ENCODE measurements around the gene SRP68. TPM values are rescaled to one million over a fixed set of nuclear protein-coding genes. Genes with fewer than 3 reads are reported as not detected.

SRP68 gene
- polyA plus RNA-seq, 1 of the 3 experiments (the other 2 are of a cell fraction), result 76.8 TPM

- Histone ChIP-seq H3K4me3 (ENCODE audit: low read depth in 2 of 2, low read length in 1 of 2) (no peak overlapping the region), H3K9ac (no peak overlapping the region), H3K27ac (ENCODE audit: low read depth in 2 of 2, low read length in 1 of 2) (no peak overlapping the region), H3K27me3 (ENCODE audit: insufficient read depth) (no peaks in the 10 kb centered on the region), H3K4me1 (ENCODE audit: control insufficient read depth in 1 of 2, insufficient read depth in 2 of 2, low read depth in 1 of 2, low read length in 1 of 2) (no peaks in the 10 kb centered on the region), H3K4me2 (no peak overlapping the region), H3F3A (replicated peaks; ENCODE audit: insufficient read depth) (peaks cover 9% of the 10 kb centered on the region), H3K36me3 (replicated peaks in 1 of 2; ENCODE audit: control insufficient read depth in 1 of 2, insufficient read depth in 2 of 2, low read length in 1 of 2) (peaks cover 28 to 89% of the 10 kb centered on the region in 2 experiments), H2AFZ (ENCODE audit: low read depth) (no peak overlapping the region), H3K9me2 (no peaks in the 10 kb centered on the region), H3K9me3 (no peaks in the 10 kb centered on the region), H3K79me2 (ENCODE audit: insufficient read depth) (no peaks in the 10 kb centered on the region), H4K20me1 (ENCODE audit: insufficient read depth) (no peaks in the 10 kb centered on the region)
- peak; percentile 25 for DNase-seq
- ChIA-PET POLR2A (no interaction called here), CTCF (interaction anchor here (0.9 to 1.6 kb wide), 4 partner anchors 8 to 86 kb away, joined by 3 to 7 read pairs (median 4); partner anchors contain the start of genes CDK3 and GALR2)
- TF ChIP-seq EZH2phosphoT487 (IDR thresholded peaks at IDR 0.05; ENCODE audit: borderline replicate concordance, low read depth) (no peak), IRF3 (IDR thresholded peaks at IDR 0.05; ENCODE audit: low read depth, low read length) (no peak), JUND (IDR thresholded peaks at IDR 0.05) (no peak), POLR2AphosphoS5 (IDR thresholded peaks at IDR 0.05; ENCODE audit: low read depth, low read length) (no peak), RXRA (IDR thresholded peaks at IDR 0.05; ENCODE audit: borderline replicate concordance, low read depth) (no peak), CTCF (IDR thresholded peaks at IDR 0.05) (no peak), GABPA (IDR thresholded peaks at IDR 0.05; ENCODE audit: low read depth) (no peak), USF1 (IDR thresholded peaks at IDR 0.05; ENCODE audit: borderline replicate concordance, low read depth) (no peak), ELF1 (IDR thresholded peaks at IDR 0.05) (no peak), FOSL2 (IDR thresholded peaks at IDR 0.05; ENCODE audit: borderline replicate concordance, low read depth) (no peak), GATA2 (CRISPR knock-in tag; IDR thresholded peaks at IDR 0.05) (no peak)
- TF ChIP-seq, protein P1, sequence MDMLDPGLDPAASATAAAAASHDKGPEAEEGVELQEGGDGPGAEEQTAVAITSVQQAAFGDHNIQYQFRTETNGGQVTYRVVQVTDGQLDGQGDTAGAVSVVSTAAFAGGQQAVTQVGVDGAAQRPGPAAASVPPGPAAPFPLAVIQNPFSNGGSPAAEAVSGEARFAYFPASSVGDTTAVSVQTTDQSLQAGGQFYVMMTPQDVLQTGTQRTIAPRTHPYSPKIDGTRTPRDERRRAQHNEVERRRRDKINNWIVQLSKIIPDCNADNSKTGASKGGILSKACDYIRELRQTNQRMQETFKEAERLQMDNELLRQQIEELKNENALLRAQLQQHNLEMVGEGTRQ (IDR thresholded peaks at IDR 0.05; ENCODE audit: borderline replicate concordance, low read depth, low read length), result no peak
- WGBS (ENCODE audit: low lambda C conversion rate), result 96% methylated on average over 9 of the region's 9 CpGs
These were observed 14.1 kb upstream of the SRP68 start for GRCh38 chr17:76086384-76086783.
